Mammary epithelial cell (primary cell): ENCODE measurements around the gene SCN4B.

Experiments used
- CTCF ChIP-seq, 2 donors: IDR thresholded peaks in 1 of 2; conservative IDR thresholded peaks in 1 of 2; 2 replicates each; pipeline ENCODE4 v1.5.1; 2011 to 2012; ENCODE audit warnings: inconsistent platforms in 2 of 2, low read length in 2 of 2, mild to moderate bottlenecking in 2 of 2, control low read depth in 1 of 2, low read depth in 1 of 2; ENCODE audit not compliant: insufficient read depth in 1 of 2; ENCODE audit errors: extremely low read depth in 1 of 2
- EZH2 ChIP-seq: IDR thresholded peaks from 2 replicates; pipeline ENCODE4 v1.6.1; 2012; ENCODE audit warnings: low read length, inconsistent platforms, borderline replicate concordance

DNA sequence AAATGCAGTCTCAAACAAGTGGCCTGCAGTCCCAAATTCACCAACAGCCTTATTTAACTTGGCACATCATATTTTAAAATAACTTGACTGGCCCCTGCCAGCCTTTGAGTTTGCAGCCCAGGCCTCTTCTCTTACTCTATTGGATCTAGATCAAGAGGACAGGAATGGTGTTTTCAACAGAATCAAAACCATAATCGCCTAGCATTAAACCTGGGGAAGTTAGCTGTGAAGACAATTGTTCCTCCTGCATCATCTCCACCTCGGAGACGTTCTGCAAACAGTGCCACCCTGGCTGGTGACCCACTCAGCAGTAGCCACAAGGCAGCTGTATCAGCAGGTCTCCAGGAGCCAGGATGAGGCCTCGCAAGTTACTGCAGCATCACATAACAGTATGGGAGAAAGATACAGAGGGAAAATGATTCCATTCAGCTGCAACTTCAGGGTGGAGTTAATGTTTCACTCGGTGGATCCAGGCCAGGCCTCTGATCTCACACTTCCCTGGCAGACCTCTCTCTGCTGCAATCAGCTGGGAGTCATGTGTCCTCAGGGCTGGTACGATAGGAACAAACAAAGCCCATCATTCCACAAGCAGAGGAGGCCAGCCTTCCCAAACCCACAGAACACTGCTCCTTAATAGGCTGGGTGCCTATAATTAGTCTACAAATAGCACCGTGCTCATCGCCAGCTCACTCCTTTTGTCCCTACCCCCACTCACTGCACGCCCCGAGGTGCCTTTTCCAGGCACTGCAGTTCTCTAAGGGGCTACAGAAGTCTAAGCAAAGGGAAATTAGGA lies 42.4 kb upstream of the SCN4B start:
- TF ChIP-seq CTCF (conservative IDR thresholded peaks at IDR 0.05 in 1 of 2, IDR thresholded peaks at IDR 0.05 in 1 of 2; ENCODE audit: extremely low read depth in 1 of 2, insufficient read depth in 1 of 2, low read depth in 1 of 2, low read length in 2 of 2) (no peak), EZH2 (no peak)
